ENCODE results near the gene TEK. TPM values are rescaled to one million over a fixed set of nuclear protein-coding genes. Genes with fewer than 3 reads are reported as not detected.

Gene TEK
- total and polyA plus RNA-seq, 9 of the 15 experiments (the other 6 are each of a cell fraction or from before 2014, with no cell fraction given) = 0.03 to 0.13 (median 0.06) TPM

- no peak for TF ChIP-seq CHD1 (IDR thresholded peaks at IDR 0.05; ENCODE audit: low read length)
These were observed 19.3 kb upstream of the TEK start (continued) for GRCh38 chr9:27089706-27090105.

GRCh38 chr9:27090231-27090630, 18.8 kb upstream of the TEK start:
- ChIA-PET POLR2A (no interaction called here), CTCF (ENCODE audit: low intra/inter-chr PET ratio) (no interaction called here)
- H3K27ac ChIP-seq (ENCODE audit: extremely low read depth, low read depth, low read length) = no peak overlapping the region
- BruUV-seq (replicated peaks) = no TSS peak
- no peaks in the 10 kb centered on the region for H4K20me1 ChIP-seq (replicated peaks; ENCODE audit: control insufficient read depth, insufficient read depth, low read length)
- H3K9me1 ChIP-seq (ENCODE audit: control insufficient read depth, insufficient read depth, low read length) = no peaks in the 10 kb centered on the region
- no peak overlapping the region for H3K9ac ChIP-seq (ENCODE audit: insufficient read depth in 1 of 2, low read depth in 2 of 2, low read length in 2 of 2)
- TF ChIP-seq SNRNP70 (optimal IDR thresholded peaks at IDR 0.05; ENCODE audit: low read depth, low read length) (no peak), MTA1 (IDR thresholded peaks at IDR 0.05; ENCODE audit: borderline replicate concordance) (no peak), MTA3 (IDR thresholded peaks at IDR 0.05; ENCODE audit: borderline replicate concordance) (no peak), TEAD2 (tag; IDR thresholded peaks at IDR 0.05) (no peak), PHF20 (IDR thresholded peaks at IDR 0.05; ENCODE audit: partially characterized antibody) (no peak)
- H3K9me3 ChIP-seq (replicated peaks; ENCODE audit: control insufficient read depth, insufficient read depth, low read depth, low read length) = no peaks in the 10 kb centered on the region
- H3K4me3 ChIP-seq = no peak overlapping the region
- H2AFZ ChIP-seq (ENCODE audit: low read depth, low read length) = no peak overlapping the region
- ATAC-seq = no peak
- in situ Hi-C loops (cut with MboI) (no loop called here), intact Hi-C loops (cut with micrococcal nuclease) (no loop called here)
- no peak for FAIRE-seq
- no peaks in the 10 kb centered on the region for H3K27me3 ChIP-seq (ENCODE audit: control insufficient read depth in 2 of 2, insufficient read depth in 2 of 2, low read length in 2 of 2)
- no peaks in the 10 kb centered on the region for H3K36me3 ChIP-seq (ENCODE audit: control insufficient read depth, insufficient read depth, low read length)
- H3K79me2 ChIP-seq (ENCODE audit: control insufficient read depth, insufficient read depth, low read length) = no peaks in the 10 kb centered on the region
- no peaks in the 10 kb centered on the region; a peak in 1 of 5 replicates for H3K4me1 ChIP-seq (replicated peaks in 1 of 2; ENCODE audit: control insufficient read depth in 2 of 2, insufficient read depth in 2 of 2, low read length in 2 of 2)
- DNase-seq (ENCODE audit: extremely low read depth in 1 of 4, low spot score in 3 of 4) = no peak
- no peak overlapping the region for H3K4me2 ChIP-seq (ENCODE audit: insufficient read depth, low read length)

GRCh38 chr9:27090711-27091110, 18.3 kb upstream of the TEK start:
- no TSS peak for BruUV-seq (replicated peaks)
- no peak for DNase-seq (ENCODE audit: extremely low read depth in 1 of 4, low spot score in 3 of 4)
- in situ Hi-C loops (cut with MboI) (no loop called here), intact Hi-C loops (cut with micrococcal nuclease) (no loop called here)
- no peak overlapping the region for H3K27ac ChIP-seq (ENCODE audit: extremely low read depth, low read depth, low read length)
- no peaks in the 10 kb centered on the region for H3K79me2 ChIP-seq (ENCODE audit: control insufficient read depth, insufficient read depth, low read length)
- H3K4me3 ChIP-seq = no peak overlapping the region
- ChIA-PET POLR2A (no interaction called here), CTCF (ENCODE audit: low intra/inter-chr PET ratio) (no interaction called here)
- H3K9ac ChIP-seq (ENCODE audit: insufficient read depth in 1 of 2, low read depth in 2 of 2, low read length in 2 of 2) = no peak overlapping the region
- H3K4me1 ChIP-seq (replicated peaks in 1 of 2; ENCODE audit: control insufficient read depth in 2 of 2, insufficient read depth in 2 of 2, low read length in 2 of 2) = no peaks in the 10 kb centered on the region; a peak in 1 of 5 replicates
- no peaks in the 10 kb centered on the region for H3K36me3 ChIP-seq (ENCODE audit: control insufficient read depth, insufficient read depth, low read length)
- H4K20me1 ChIP-seq (replicated peaks; ENCODE audit: control insufficient read depth, insufficient read depth, low read length) = no peaks in the 10 kb centered on the region
- H3K4me2 ChIP-seq (ENCODE audit: insufficient read depth, low read length) = no peak overlapping the region
- no peaks in the 10 kb centered on the region for H3K9me3 ChIP-seq (replicated peaks; ENCODE audit: control insufficient read depth, insufficient read depth, low read depth, low read length)
- H2AFZ ChIP-seq (ENCODE audit: low read depth, low read length) = no peak overlapping the region
- no peaks in the 10 kb centered on the region for H3K27me3 ChIP-seq (ENCODE audit: control insufficient read depth in 2 of 2, insufficient read depth in 2 of 2, low read length in 2 of 2)
- WGBS (ENCODE audit: insufficient coverage, low coverage, missing lambda C conversion rate) = 11% methylated on average over 1 of the region's 1 CpG
- FAIRE-seq = no peak
- no peaks in the 10 kb centered on the region for H3K9me1 ChIP-seq (ENCODE audit: control insufficient read depth, insufficient read depth, low read length)
- ATAC-seq = no peak
- no peak for TF ChIP-seq ZNF318 (IDR thresholded peaks at IDR 0.05; ENCODE audit: borderline replicate concordance in 1 of 2, low read depth in 1 of 2)
- TF ChIP-seq FUS (optimal IDR thresholded peaks at IDR 0.05; ENCODE audit: low read depth, low read length) = no peak
